GM12873 (cell line): ENCODE measurements around the gene GAGE1.
"Not testable (repeated sequence)": the region's sequence is repeated elsewhere in the genome, so short reads cannot be mapped to it uniquely, and the experiment has no call there.

ENCODE experiments used
- TF ChIP-seq, protein P1 (sequence below): IDR thresholded peaks from 2 replicates; pipeline ENCODE4 v1.5.1; 2012; ENCODE audit warnings: low read depth, mild to moderate bottlenecking, moderate library complexity, low read length, control low read depth; ENCODE audit not compliant: insufficient read depth; ENCODE audit errors: missing control alignments

The GAGE1 gene, protein sequence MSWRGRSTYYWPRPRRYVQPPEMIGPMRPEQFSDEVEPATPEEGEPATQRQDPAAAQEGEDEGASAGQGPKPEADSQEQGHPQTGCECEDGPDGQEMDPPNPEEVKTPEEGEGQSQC

DNA sequence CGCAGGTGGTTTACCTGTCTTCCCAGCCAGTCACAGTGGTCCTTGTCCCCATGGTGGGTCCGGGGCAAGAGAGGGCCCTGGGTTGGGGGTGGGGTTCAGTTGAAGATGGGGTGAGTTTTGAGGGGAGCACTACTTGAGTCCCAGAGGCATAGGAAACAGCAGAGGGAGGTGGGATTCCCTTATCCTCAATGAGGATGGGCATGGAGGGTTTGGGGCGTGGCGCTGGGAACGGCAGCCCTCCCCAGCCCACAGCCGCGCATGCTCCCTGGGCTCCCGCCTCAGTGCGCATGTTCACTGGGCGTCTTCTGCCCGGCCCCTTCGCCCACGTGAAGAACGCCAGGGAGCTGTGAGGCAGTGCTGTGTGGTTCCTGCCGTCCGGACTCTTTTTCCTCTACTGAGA lies at the start of gene GAGE1:
GAGE1 (plus strand) TSS at position 301 of the 400 bp plus-strand sequence. CDS start 1,155 bp downstream, outside the sequence.
- TF ChIP-seq, protein P1, sequence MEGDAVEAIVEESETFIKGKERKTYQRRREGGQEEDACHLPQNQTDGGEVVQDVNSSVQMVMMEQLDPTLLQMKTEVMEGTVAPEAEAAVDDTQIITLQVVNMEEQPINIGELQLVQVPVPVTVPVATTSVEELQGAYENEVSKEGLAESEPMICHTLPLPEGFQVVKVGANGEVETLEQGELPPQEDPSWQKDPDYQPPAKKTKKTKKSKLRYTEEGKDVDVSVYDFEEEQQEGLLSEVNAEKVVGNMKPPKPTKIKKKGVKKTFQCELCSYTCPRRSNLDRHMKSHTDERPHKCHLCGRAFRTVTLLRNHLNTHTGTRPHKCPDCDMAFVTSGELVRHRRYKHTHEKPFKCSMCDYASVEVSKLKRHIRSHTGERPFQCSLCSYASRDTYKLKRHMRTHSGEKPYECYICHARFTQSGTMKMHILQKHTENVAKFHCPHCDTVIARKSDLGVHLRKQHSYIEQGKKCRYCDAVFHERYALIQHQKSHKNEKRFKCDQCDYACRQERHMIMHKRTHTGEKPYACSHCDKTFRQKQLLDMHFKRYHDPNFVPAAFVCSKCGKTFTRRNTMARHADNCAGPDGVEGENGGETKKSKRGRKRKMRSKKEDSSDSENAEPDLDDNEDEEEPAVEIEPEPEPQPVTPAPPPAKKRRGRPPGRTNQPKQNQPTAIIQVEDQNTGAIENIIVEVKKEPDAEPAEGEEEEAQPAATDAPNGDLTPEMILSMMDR = not testable (repeated sequence)

DNA sequence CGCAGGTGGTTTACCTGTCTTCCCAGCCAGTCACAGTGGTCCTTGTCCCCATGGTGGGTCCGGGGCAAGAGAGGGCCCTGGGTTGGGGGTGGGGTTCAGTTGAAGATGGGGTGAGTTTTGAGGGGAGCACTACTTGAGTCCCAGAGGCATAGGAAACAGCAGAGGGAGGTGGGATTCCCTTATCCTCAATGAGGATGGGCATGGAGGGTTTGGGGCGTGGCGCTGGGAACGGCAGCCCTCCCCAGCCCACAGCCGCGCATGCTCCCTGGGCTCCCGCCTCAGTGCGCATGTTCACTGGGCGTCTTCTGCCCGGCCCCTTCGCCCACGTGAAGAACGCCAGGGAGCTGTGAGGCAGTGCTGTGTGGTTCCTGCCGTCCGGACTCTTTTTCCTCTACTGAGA lies 47.8 kb upstream of the GAGE1 start, which contains the start of gene GAGE12E:
GAGE12E (plus strand) TSS at position 301 of the 400 bp plus-strand sequence. CDS start 1,155 bp downstream, outside the sequence.
- TF ChIP-seq, protein P1 = not testable (repeated sequence)

- TF ChIP-seq, protein P1 = not testable (repeated sequence)
These were observed 38.3 kb upstream of the GAGE1 start, which contains the start of gene GAGE12F for GRCh38 chrX:49560542-49560941. GAGE12F (plus strand) TSS chrX:49560842; CDS start chrX:49561997, 1,155 bp downstream.

- TF ChIP-seq, protein P1 = not testable (repeated sequence)
These were observed 28.7 kb upstream of the GAGE1 start, which contains the start of gene GAGE12G for GRCh38 chrX:49570100-49570499. GAGE12G (plus strand) TSS chrX:49570400; CDS start chrX:49571555, 1,155 bp downstream.

- TF ChIP-seq, protein P1 = not testable (repeated sequence)
These were observed 19.2 kb upstream of the GAGE1 start, which contains the start of gene GAGE12H for GRCh38 chrX:49579649-49580048. GAGE12H (plus strand) TSS chrX:49579949; CDS start chrX:49581104, 1,155 bp downstream.

GRCh38 chrX:49589196-49589595 lies 9.6 kb upstream of the GAGE1 start, which contains the start of gene GAGE2A:
GAGE2A (plus strand) TSS chrX:49589496; CDS start chrX:49590651, 1,155 bp downstream.
- TF ChIP-seq, protein P1 = not testable (repeated sequence)

DNA sequence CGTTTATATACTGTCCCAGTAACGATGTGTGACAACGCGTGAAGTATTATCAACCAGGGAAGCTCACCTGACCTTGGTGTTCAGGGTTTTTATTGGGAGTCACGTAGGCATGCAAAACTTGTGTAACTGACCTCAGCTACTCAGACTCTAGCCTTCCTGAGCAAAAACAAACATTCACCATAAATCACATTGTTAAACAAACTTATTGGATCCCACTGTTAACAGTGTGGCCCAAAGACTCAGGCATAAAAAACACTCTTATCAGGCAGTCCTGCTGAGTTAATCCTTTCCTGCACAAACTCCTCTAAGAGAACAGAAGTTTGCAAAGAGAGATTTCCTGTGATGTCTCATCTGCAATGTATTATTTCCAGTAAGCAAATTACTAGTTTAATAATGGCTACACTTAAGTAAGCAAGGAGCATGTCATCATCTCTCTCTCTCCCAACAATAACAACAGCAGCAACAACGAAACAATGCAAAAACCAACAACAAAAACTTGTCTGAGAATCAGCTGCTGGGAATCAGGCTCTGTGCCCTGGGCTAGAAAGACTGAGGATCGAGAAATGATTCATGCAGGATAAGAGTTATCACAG lies 12.0 kb downstream of the GAGE1 start:
- TF ChIP-seq, protein P1 = no peak
